ES-I3 (cell line): ENCODE results near the gene MTHFSD.
A peak's percentile ranks its signal among the peaks of the same experiment; 100 is the strongest.

ENCODE experiments used
- H3K36me3 ChIP-seq: 2 replicates; pipeline ENCODE4 v1.6.1; 2013; ENCODE audit warnings: mild to moderate bottlenecking, low read length, control low read depth, moderate library complexity; ENCODE audit not compliant: insufficient read depth
- H3K4me1 ChIP-seq: 2 replicates; pipeline ENCODE4 v1.6.1; 2013; ENCODE audit warnings: mild to moderate bottlenecking, control low read depth, low read length; ENCODE audit not compliant: insufficient read depth
- H3K9ac ChIP-seq: 2 replicates; pipeline ENCODE4 v1.6.1; 2013; ENCODE audit warnings: low read depth, mild to moderate bottlenecking, low read length, moderate library complexity
- H3K9me3 ChIP-seq: 2 replicates; pipeline ENCODE4 v1.6.1; 2013; ENCODE audit warnings: mild to moderate bottlenecking, low read length, moderate library complexity; ENCODE audit not compliant: control insufficient read depth, insufficient read depth

MTHFSD gene

GRCh38 chr16:86556576-86556975, 1.5 kb upstream of the MTHFSD start:
- Histone ChIP-seq H3K9ac (no peak overlapping the region), H3K4me1 (peaks cover 4% of the 10 kb centered on the region), H3K36me3 (no peaks in the 10 kb centered on the region), H3K9me3 (no peaks in the 10 kb centered on the region)

- H3K9me3 ChIP-seq, result no peaks in the 10 kb centered on the region
- no peaks in the 10 kb centered on the region; the same call in 1 of the 2 replicates for H3K36me3 ChIP-seq
- peaks cover 4% of the 10 kb centered on the region for H3K4me1 ChIP-seq
- H3K9ac ChIP-seq, result peak overlapping the region; percentile 71
These were observed 655 bp upstream of the MTHFSD start for GRCh38 chr16:86555704-86556075.

- Histone ChIP-seq H3K36me3 (no peaks in the 10 kb centered on the region; the same call in 1 of the 2 replicates), H3K9ac (peak overlapping the region; percentile 71), H3K4me1 (peaks cover 4% of the 10 kb centered on the region), H3K9me3 (no peaks in the 10 kb centered on the region)
These were observed 477 bp downstream of the MTHFSD start for GRCh38 chr16:86554599-86554916.

DNA sequence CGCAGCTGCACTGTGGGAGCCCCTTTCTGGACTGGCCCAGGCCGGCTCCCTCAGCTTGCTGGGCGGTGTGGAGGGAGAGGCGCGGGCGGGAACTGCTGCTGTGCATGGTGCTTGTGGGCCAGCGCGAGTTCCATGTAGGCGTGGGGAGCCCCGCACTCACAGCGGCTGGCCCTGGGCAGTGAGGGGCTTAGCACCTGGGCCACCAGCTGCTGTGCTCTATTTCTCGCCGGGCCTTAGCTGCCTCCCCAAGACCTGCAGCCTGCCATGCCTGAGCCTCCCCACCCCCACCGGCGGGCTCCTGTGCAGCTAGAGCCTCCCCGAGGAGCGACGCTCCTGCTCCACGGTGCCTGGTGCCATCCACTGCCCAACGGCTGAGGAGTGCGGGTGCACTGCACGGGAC, 1.7 kb downstream of the MTHFSD start:
- Histone ChIP-seq H3K9ac (no peak overlapping the region), H3K9me3 (no peaks in the 10 kb centered on the region), H3K4me1 (peaks cover 4% of the 10 kb centered on the region), H3K36me3 (no peaks in the 10 kb centered on the region; the same call in 1 of the 2 replicates)

GRCh38 chr16:86550281-86550680, 4.8 kb downstream of the MTHFSD start:
- no peaks in the 10 kb centered on the region for H3K9me3 ChIP-seq
- no peaks in the 10 kb centered on the region; the same call in 1 of the 2 replicates for H3K36me3 ChIP-seq
- H3K4me1 ChIP-seq, result peaks cover 4% of the 10 kb centered on the region
- no peak overlapping the region for H3K9ac ChIP-seq

DNA sequence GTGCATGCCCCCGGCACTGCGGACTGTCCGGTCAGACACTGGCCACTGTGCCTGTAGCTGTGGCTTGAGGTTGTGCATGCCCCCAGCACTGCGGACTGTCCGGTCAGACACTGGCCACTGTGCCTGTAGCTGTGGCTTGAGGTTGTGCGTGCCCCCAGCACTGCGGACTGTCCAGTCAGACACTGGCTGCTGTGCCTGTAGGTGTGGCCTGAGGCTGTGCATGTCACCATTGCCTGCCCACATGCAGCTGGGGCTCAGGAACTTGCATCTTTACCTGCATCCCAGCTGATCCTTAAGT, 5.2 kb downstream of the MTHFSD start:
- H3K36me3 ChIP-seq, result no peaks in the 10 kb centered on the region; the same call in 1 of the 2 replicates
- H3K4me1 ChIP-seq, result peaks cover 4% of the 10 kb centered on the region
- H3K9ac ChIP-seq, result no peak overlapping the region
- no peaks in the 10 kb centered on the region for H3K9me3 ChIP-seq

- Histone ChIP-seq H3K4me1 (peaks cover 3% of the 10 kb centered on the region), H3K9me3 (no peaks in the 10 kb centered on the region), H3K9ac (no peak overlapping the region), H3K36me3 (no peaks in the 10 kb centered on the region; the same call in 1 of the 2 replicates)
These were observed 5.8 kb downstream of the MTHFSD start for GRCh38 chr16:86549076-86549892.

GRCh38 chr16:86547286-86547685, 7.7 kb downstream of the MTHFSD start:
- no peaks in the 10 kb centered on the region for H3K9me3 ChIP-seq
- H3K36me3 ChIP-seq, result no peaks in the 10 kb centered on the region; the same call in 1 of the 2 replicates
- H3K9ac ChIP-seq, result no peak overlapping the region
- no peaks in the 10 kb centered on the region for H3K4me1 ChIP-seq

GRCh38 chr16:86546638-86547013, 8.4 kb downstream of the MTHFSD start:
- Histone ChIP-seq H3K36me3 (no peaks in the 10 kb centered on the region; the same call in 1 of the 2 replicates), H3K4me1 (no peaks in the 10 kb centered on the region), H3K9ac (no peak overlapping the region), H3K9me3 (no peaks in the 10 kb centered on the region)

DNA sequence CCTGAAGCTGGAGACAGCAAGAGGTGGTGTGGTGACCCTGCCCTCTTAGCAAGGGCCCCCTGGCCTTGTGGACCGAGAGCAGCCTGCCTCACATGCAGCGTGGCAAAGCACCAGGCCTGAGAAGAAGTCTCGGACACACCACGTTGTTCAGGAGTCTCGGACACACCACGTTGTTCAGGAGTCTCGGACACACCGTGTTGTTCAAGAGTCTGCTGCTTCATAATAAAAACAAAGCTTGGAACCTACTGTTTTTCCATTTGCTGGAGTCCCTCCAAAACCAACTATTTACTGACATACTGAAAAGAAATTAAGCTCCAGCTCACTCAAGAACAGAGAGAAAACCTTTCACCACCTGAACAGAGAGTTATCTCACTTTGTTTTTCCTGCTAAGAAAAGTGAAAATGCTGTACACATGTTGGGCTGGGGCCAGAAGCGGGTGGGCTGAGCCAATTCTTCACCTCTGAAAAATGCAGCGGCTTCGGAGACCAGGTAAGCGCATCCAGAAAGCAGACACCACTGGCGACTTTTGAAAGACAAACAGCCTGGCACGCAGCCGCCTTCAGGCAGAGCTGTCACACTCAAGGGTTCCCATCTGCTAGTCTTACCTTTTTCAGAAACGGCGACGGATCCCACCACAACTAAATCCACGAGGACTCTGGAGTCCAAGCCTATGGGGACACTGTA, 8.9 kb downstream of the MTHFSD start:
- Histone ChIP-seq H3K9ac (no peak overlapping the region), H3K4me1 (no peaks in the 10 kb centered on the region), H3K36me3 (no peaks in the 10 kb centered on the region; the same call in 1 of the 2 replicates), H3K9me3 (no peaks in the 10 kb centered on the region)

DNA sequence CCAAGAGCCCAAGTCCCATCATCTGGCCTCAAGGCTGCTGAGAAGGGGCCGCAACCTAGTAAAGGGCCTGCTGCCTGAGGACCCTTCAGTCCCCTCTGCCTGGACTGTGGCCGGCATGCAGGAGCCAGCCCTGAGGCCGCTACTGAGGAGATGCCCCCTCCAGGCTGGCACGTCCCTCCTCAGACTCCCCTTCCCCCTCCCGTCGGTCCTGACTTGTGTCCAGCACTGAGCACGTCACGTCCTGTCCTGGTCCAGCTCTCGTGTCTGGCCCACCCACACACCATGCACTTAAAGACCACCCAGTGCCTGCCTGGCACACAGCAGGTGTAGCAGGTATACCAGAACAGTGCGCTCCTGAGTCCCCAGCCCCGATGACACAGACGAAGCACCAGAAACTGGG, 9.6 kb downstream of the MTHFSD start:
- H3K36me3 ChIP-seq, result no peaks in the 10 kb centered on the region
- H3K9ac ChIP-seq, result no peak overlapping the region
- no peaks in the 10 kb centered on the region for H3K4me1 ChIP-seq
- H3K9me3 ChIP-seq, result no peaks in the 10 kb centered on the region

DNA sequence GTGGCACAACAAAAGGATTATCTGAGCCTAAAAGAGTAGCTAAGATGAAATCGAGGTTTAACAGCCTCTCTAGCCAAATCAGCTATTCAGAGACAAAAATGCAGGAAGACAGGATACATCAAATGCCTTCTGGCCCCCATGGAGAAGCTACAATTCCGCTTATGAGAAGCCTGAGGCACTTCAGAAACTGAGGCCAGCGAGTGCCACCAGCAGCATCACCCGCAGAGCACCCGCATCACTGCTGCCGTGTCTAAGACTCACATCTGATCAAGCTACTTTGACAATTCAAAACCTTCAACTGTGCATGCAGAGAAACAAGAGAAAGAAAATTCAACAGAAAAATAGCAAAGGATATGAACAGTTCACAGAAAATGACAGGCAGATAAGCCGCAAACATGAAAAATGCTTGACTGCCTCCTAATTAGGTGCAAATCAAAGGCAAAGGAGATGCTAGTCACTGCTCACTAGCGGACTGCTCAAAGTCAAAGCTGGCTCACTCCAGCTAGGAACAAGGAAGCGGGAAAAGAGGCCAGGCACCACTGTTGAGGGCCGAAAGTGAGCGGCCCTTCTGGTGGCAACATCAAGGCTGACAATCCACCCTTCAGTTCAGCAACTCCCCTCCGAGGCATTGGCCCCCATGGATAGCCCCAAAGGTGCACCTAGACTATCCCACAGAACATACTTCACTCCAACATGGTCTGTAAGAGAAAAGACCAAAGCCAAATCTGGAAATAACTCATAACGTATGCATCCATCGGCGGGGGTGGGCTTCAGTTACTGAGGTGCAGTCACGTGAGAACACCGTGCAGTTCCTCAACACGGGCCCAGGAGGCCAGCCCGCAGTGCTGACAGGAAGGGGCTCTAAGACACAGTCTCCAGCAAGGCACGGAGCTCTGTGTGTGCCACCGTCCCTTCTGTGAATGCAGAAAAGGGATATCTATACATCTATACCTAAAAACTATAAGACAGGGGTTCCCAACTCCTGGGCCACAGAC, 12.0 kb downstream of the MTHFSD start:
- Histone ChIP-seq H3K36me3 (no peaks in the 10 kb centered on the region; the same call in 1 of the 2 replicates), H3K9me3 (no peaks in the 10 kb centered on the region), H3K4me1 (no peaks in the 10 kb centered on the region), H3K9ac (no peak overlapping the region)

- no peak overlapping the region for H3K9ac ChIP-seq
- H3K9me3 ChIP-seq, result no peaks in the 10 kb centered on the region
- H3K36me3 ChIP-seq, result no peaks in the 10 kb centered on the region; the same call in 1 of the 2 replicates
- H3K4me1 ChIP-seq, result no peaks in the 10 kb centered on the region
These were observed 13.5 kb downstream of the MTHFSD start for GRCh38 chr16:86541560-86541959.

DNA sequence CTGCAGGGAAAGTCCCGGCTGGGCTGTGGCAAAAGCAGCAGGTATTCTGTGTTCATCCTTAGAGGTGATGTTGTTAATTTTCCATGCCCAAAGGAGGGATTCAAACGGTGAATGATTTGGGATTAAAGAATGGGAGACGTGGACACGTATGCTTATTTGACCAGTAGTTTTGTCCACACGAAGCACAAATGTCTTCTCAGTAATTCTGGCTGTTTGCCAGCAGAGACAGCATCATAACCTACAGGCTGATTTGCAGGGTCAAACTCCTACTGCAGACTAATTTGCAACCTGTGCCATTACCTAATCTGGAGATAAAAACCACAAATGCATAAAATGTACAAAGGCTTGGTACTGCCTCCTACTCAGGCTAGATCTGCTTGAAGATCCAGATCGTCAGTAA, 14.1 kb downstream of the MTHFSD start:
- no peak overlapping the region for H3K9ac ChIP-seq
- H3K4me1 ChIP-seq, result no peaks in the 10 kb centered on the region
- no peaks in the 10 kb centered on the region; the same call in 1 of the 2 replicates for H3K36me3 ChIP-seq
- H3K9me3 ChIP-seq, result no peaks in the 10 kb centered on the region
